Adrenal gland (tissue), 12 donors: ENCODE data around the gene TBC1D3I. TPM values are rescaled to one million over a fixed set of nuclear protein-coding genes. Genes with fewer than 3 reads are reported as not detected.
"Not testable (repeated sequence)": the region's sequence is repeated elsewhere in the genome, so short reads cannot be mapped to it uniquely, and the experiment has no call there.

Experiments
- DNase-seq, 7 donors: peaks; one replicate each; pipeline ENCODE4 v3.0.0-alpha.2; 2019 to 2020
- H3K27ac ChIP-seq, 5 donors: fragments of 200-600 bp; sonication (generic) in 4 of 5; 1 replicate in 3 of 5; 2 replicates in 2 of 5; pipeline versions ENCODE4 v1.5.1 to v1.8.0; 2016 to 2020; ENCODE audit warnings: mild to moderate bottlenecking in 1 of 5
- H3K27me3 ChIP-seq: fragments of 200-600 bp; 2 replicates; pipeline ENCODE4 v1.8.0; 2021
- H3K36me3 ChIP-seq, 2 donors: fragments of 200-600 bp; replicated peaks in 1 of 2; 1 replicate in 1 of 2; 2 replicates in 1 of 2; pipeline versions ENCODE4 v1.5.1 to v1.8.0; 2018 to 2022
- H3K4me1 ChIP-seq, 2 donors: fragments of 200-600 bp; replicated peaks in 1 of 2; 1 replicate in 1 of 2; 2 replicates in 1 of 2; pipeline versions ENCODE4 v1.5.1 to v1.8.0; 2018 to 2021
- H3K4me3 ChIP-seq, 4 donors: fragments of 200-600 bp; sonication (generic) in 3 of 4; one replicate each; pipeline ENCODE4 v1.5.1; 2016 to 2018
- H3K9me3 ChIP-seq, 3 donors: fragments of 200-600 bp; sonication (generic) in 1 of 3; replicated peaks in 1 of 3; 1 replicate in 2 of 3; 2 replicates in 1 of 3; pipeline versions ENCODE4 v1.5.1 to v1.8.0; 2016 to 2021
- POLR2A ChIP-seq, 2 donors: fragments of 450-650 bp; IDR thresholded peaks; one replicate each; pipeline ENCODE4 v1.6.1; 2017; ENCODE audit warnings: antibody characterized with exemption in 2 of 2, mild to moderate bottlenecking in 2 of 2, moderate library complexity in 1 of 2
- WGBS, 4 donors: extraction: QIAGEN DNeasy Blood & Tissue Kit in 2 of 4; methylation state at CpG; one replicate each; pipeline versions ENCODE4 v1.1.5 to v1.1.7; 2013 to 2017; 5-methylcytosine and 5-hydroxymethylcytosine counted together
- intact Hi-C, 2 donors: fragments of 100-400 bp; cut with DNase I; formaldehyde crosslinking; loops; one replicate each; pipeline versions ENCODE4 v1.14.1 to v1.15.0; 2022 to 2023
- polyA plus RNA-seq, 3 donors: library from polyadenylated mRNA; stranded (reverse); fragments of 200-250 nt in 2 of 3; fragments of 350-450 nt in 1 of 3; fragmentation: Illumina TruSeq in 1 of 3; extraction: RNeasy Lipid Tissue Mini Kit (QIAGEN cat#74804) in 1 of 3; gene quantifications; one replicate each; pipeline ENCODE4 v1.2.3, GENCODE V29; 2013 to 2014
- total RNA-seq, 9 donors: library from RNA; depleted of rRNA in 4 of 9; stranded (reverse); fragments of >200 nt in 4 of 9; fragments of 120-200 nt in 1 of 9; fragmentation: NEBNext Ultra II Directional in 1 of 9; extraction: Animal tissue kit (Norgen Biotek cat#: 25700) in 1 of 9; gene quantifications; one replicate each; pipeline versions ENCODE4 v1.1.0 to v1.2.4, GENCODE V29; 2013 to 2023
- TF ChIP-seq, protein P1 (sequence below), 6 experiments: fragments of 450-650 bp in 4 of 6; fragments of 200-600 bp in 2 of 6; sonication (generic) in 1 of 6; IDR thresholded peaks; 1 replicate in 5 of 6; 2 replicates in 1 of 6; pipeline versions ENCODE4 v1.5.1 to v1.8.0; 2016 to 2021; ENCODE audit warnings: antibody characterized with exemption in 6 of 6, mild to moderate bottlenecking in 2 of 6, moderate library complexity in 1 of 6
- donor health status: healthy with polysubstance abuse.
- donor health status: Bipolar disorder and iron deficiency.
- donor health status: DM: yes; HTN: yes; CAD: no.
- donor health status: DM: no; HTN: no; CAD: no.
- donor health status: DM: no; HTN: no; CAD: no.
- donor health status: DM: yes; HTN: yes; CAD: no.

TBC1D3I gene
- total and polyA plus RNA-seq, 12 donors = 0.18 to 2.4 (median 0.89) TPM; not detected in 7

- 67 to 74% (median 71%) methylated on average over 3 of the region's 3 CpGs for WGBS, 4 donors
- DNase-seq, intact Hi-C loops, H3K9me3 ChIP-seq, H3K36me3 ChIP-seq, H3K27ac ChIP-seq, H3K4me3 ChIP-seq, H3K4me1 ChIP-seq, H3K27me3 ChIP-seq: not testable (repeated sequence)
These were observed 43.4 kb downstream of the TBC1D3I start for GRCh38 chr17:36220737-36221580.

DNA sequence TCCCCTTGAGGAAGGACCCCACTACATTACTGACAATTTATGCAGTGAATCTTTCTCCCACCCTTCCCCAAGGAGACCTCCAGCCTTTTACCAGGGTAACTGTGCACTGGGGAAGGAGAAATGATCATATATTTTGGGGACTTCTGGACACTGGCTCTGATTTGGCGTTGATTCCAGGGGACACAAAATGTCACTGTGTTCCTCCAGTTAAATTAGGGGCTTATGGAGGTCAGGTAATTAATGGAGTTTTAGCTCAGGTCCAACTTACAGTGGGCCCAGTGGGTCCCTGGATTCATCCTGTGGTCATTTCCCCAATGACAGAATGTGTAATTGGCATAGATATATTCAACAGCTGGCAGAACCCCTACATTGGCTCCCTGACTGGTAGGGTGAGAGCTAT lies 44.8 kb downstream of the TBC1D3I start:
- H3K4me3 ChIP-seq, H3K36me3 ChIP-seq, H3K27me3 ChIP-seq, H3K27ac ChIP-seq, intact Hi-C loops, H3K9me3 ChIP-seq, H3K4me1 ChIP-seq, DNase-seq: not testable (repeated sequence)
- 86 to 100% (median 92%) methylated on average over 1 of the region's 1 CpG for WGBS, 4 donors

GRCh38 chr17:36215406-36216308 lies 48.7 kb downstream of the TBC1D3I start:
- H3K4me3 ChIP-seq, H3K36me3 ChIP-seq, H3K4me1 ChIP-seq, intact Hi-C loops, H3K9me3 ChIP-seq, H3K27ac ChIP-seq, H3K27me3 ChIP-seq, DNase-seq: not testable (repeated sequence)
- 65 to 78% (median 73%) methylated on average over 7 of the region's 7 CpGs for WGBS, 4 donors

GRCh38 chr17:36214918-36215317 lies 49.5 kb downstream of the TBC1D3I start:
- Histone ChIP-seq H3K27ac (no peak overlapping the region), H3K4me1 (no peaks in the 10 kb centered on the region), H3K4me3 (no peak overlapping the region), H3K36me3 (no peaks in the 10 kb centered on the region), H3K9me3 (no peaks in the 10 kb centered on the region), H3K27me3 (no peaks in the 10 kb centered on the region)
- intact Hi-C loops = no loop called here
- DNase-seq = no peak
- TF ChIP-seq, protein P1, sequence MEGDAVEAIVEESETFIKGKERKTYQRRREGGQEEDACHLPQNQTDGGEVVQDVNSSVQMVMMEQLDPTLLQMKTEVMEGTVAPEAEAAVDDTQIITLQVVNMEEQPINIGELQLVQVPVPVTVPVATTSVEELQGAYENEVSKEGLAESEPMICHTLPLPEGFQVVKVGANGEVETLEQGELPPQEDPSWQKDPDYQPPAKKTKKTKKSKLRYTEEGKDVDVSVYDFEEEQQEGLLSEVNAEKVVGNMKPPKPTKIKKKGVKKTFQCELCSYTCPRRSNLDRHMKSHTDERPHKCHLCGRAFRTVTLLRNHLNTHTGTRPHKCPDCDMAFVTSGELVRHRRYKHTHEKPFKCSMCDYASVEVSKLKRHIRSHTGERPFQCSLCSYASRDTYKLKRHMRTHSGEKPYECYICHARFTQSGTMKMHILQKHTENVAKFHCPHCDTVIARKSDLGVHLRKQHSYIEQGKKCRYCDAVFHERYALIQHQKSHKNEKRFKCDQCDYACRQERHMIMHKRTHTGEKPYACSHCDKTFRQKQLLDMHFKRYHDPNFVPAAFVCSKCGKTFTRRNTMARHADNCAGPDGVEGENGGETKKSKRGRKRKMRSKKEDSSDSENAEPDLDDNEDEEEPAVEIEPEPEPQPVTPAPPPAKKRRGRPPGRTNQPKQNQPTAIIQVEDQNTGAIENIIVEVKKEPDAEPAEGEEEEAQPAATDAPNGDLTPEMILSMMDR (IDR thresholded peaks at IDR 0.05) = no peak
- TF ChIP-seq POLR2A (IDR thresholded peaks at IDR 0.05) = no peak

DNA sequence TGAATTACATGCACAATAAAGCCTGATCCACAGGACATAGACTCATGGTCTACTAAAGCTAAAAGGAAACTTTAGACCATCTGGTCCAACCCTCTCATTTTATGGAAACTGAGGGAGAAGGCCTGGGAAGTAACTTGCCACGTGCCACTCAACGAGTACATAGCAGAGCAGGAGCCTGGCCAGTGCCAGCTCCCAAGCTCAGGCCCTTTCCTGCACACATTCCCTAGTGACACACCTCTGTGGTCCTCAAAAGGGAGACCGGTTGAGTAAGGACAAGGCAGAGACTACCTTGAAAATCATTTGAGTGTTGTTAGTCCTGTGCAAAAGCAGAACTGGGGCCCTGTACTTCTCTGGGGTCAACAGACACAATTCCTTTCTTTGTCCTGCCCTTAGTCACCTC lies 50.7 kb downstream of the TBC1D3I start:
- TF ChIP-seq, protein P1 (IDR thresholded peaks at IDR 0.05) = no peak
- Histone ChIP-seq H3K36me3 (no peaks in the 10 kb centered on the region), H3K27ac (no peak overlapping the region), H3K4me3 (no peak overlapping the region), H3K27me3 (no peaks in the 10 kb centered on the region), H3K9me3 (no peaks in the 10 kb centered on the region), H3K4me1 (no peaks in the 10 kb centered on the region)
- WGBS, 4 donors = 59 to 85% (median 74%) methylated on average over 3 of the region's 3 CpGs
- no peak for DNase-seq
- intact Hi-C loops = no loop called here
